D721Med (cell line): Measurements from ENCODE around the gene LLCFC1.

ENCODE experiments used
- DNase-seq: peaks from one replicate; pipeline ENCODE4 v3.0.0; 2011; ENCODE audit warnings: low spot score; ENCODE audit not compliant: insufficient read length
- FAIRE-seq: peaks from 2 replicates; lab custom pipeline; 2011; peaks lifted over from hg19 to GRCh38; lab: Jason Lieb, UNC
- TF ChIP-seq, protein P1 (sequence below): IDR thresholded peaks from 2 replicates; pipeline ENCODE4 v1.5.1; 2012; ENCODE audit warnings: mild to moderate bottlenecking, control low read depth; ENCODE audit not compliant: insufficient read depth; ENCODE audit errors: missing control alignments

Gene LLCFC1

DNA sequence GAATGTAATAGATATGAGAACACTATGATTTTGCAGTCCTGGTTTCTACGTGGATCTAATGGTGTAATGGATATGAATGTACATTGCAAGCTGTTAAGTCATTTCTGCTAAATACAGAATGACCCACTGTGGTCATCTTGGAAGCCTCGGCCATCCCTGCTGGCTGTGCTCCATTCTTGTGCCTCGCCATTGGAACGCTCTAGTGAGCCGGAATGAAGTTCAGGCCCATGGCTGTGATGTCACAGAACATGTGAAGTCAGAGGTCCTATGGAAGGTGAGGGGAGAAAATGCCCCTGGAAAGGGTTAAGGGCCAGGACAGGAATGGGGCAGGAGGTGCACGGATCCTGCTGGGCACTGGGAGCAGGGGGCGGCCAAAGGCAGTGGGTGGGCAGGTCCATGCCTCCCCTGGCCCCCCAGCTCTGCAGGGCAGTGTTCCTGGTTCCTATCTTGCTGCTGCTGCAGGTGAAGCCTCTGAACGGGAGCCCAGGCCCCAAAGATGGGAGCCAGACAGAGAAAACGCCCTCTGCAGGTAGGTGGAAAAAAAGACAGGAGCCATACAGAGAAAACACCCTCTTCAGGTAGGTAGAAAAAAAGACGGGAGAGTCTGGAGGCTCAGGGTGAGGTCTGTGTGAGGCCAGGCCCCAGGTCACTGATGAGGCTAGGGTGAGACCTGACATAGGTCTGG is at the start of gene LLCFC1:
Gene LLCFC1 (plus strand): TSS at position 259 of the 685 bp plus-strand sequence. CDS start 138 bp downstream, at position 397.
- TF ChIP-seq, protein P1, sequence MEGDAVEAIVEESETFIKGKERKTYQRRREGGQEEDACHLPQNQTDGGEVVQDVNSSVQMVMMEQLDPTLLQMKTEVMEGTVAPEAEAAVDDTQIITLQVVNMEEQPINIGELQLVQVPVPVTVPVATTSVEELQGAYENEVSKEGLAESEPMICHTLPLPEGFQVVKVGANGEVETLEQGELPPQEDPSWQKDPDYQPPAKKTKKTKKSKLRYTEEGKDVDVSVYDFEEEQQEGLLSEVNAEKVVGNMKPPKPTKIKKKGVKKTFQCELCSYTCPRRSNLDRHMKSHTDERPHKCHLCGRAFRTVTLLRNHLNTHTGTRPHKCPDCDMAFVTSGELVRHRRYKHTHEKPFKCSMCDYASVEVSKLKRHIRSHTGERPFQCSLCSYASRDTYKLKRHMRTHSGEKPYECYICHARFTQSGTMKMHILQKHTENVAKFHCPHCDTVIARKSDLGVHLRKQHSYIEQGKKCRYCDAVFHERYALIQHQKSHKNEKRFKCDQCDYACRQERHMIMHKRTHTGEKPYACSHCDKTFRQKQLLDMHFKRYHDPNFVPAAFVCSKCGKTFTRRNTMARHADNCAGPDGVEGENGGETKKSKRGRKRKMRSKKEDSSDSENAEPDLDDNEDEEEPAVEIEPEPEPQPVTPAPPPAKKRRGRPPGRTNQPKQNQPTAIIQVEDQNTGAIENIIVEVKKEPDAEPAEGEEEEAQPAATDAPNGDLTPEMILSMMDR, result no peak
- DNase-seq (no peak), FAIRE-seq (no peak)

DNA sequence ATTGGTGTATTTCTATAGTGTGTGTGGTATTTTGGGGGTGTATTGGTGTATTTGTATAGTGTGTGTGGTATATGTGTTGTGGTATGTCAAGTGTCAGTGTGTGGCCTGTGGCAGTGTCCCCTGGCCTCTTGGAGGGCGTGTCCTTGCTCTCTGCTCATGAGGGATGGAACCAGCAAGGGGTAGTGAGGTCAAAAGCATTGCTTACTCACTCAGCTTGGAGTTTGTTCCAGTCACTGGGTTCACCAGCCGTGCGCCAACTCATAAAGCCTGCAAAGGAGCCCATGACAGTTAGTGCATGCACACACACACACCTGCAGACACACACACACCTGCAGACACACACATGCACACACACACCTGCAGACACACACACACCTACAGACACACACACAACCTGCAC is 49.5 kb upstream of the LLCFC1 start:
- FAIRE-seq (no peak), DNase-seq (no peak)
- TF ChIP-seq, protein P1, result no peak

DNA sequence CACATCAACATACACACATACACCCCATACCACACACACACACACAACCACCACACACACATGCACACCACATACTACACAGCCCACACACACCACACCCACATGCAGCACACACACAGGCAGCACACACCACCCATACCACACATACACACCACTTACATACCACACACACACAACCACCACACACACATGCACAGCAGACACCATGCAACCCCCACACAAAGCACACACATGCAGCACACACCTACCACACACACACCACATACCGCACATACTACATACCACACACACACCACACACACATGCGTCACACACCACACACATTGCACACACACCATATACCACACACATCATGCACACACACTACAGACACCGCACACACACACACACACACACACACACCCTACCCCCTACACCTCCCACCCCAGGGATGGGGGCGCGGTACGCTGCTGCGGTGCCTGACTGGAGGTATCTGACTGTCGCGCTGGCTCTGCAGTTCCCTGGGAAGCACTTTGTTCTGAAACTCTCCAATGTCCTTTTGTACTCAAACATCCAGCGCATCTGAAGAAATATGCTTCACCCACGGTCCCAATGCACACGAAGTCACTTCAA is 48.3 kb upstream of the LLCFC1 start:
- DNase-seq (no peak), FAIRE-seq (no peak)
- TF ChIP-seq, protein P1, result no peak

DNA sequence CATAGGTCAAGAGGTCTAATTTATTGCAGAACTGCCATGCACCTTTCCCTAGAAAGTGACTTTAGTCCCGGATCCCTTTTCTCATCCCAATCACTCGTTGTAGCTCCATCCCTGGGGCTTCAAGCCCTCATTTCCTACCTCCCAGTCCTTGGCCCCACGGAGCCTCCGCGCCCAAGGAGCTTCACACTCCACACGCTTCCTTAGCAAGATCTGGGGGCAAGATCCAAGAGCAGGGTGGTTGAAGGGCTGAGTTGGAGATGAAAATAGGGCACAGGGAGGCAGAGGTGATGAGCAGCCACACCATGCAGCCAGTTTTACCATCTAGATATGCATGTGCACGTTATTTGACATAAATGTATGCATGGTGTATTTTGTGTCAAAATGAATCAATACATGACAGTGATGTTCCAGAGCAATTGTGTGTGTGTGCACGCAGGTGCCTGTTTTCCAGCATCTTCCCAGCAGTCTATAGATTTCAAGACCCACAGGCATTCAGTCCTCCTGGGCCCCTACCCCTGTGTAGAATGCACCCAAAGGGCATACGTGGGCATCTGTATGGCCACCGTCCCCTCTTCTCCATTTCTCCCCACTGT is 47.7 kb upstream of the LLCFC1 start:
- DNase-seq (no peak), FAIRE-seq (no peak)
- TF ChIP-seq, protein P1, result no peak

DNA sequence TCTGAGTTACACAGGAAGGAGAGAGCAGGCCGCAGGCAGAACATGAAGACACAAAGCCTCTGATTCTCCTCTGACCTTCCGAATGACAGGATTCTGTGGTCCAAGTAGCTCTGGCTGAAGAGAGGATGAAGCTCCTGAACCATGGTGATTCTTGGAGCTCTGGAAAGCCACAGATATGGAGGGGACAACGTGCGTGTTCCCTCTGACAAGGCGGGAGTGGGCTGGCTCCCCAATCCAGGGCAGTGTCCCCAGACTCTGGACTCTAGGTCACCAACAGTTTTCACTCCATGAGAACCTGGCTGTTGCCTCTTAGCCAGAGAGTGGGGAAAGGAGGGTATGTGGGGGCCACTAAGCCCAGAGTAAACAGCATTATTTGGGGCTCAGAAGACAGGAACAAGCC is 46.3 kb upstream of the LLCFC1 start:
- FAIRE-seq, result no peak
- TF ChIP-seq, protein P1, result no peak

DNA sequence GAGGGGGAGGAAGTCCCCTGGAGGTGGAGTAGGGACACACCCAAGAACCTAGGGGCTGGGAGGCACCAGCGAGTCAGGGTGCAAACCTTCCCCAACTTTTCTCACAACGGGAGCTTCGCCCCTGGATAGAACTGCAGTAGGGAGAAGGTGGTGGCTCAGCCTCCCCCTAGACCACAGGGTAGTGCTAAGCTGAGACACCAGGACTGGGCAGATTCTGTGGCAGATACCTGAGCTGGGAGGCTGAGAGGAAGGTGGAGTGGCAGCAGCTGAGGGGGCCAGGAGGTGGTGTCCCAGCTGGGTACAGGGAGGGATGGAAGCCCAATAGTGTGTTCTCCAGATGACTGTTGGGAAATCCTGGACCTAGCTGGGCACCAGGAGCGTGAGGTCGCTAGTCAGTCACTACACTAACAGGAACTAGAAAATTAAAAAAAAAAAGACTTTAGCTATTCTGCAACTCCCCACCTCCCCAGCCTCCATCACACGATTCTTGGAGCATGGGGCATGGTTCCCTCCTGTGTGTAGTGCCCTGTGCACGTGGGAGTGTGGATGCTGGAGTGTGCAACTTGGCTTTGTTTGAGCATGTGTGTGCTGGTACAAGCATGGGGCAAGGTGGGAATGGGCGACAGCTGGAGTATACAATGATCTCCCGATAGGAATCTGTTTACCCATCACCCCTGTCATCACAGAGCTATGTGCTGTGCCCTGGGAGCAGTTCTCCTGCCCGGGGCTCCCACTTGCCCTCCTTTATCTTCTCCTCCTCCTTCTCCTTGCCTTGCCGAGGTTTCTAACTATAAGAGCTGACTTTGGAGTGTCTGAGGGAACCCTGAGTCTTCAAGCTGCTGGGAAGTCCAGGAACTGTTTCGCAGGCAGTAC is 44.9 kb upstream of the LLCFC1 start:
- no peak for FAIRE-seq
- TF ChIP-seq, protein P1, result no peak
- DNase-seq, result no peak

More for the DNA sequence above, 46.3 kb upstream of the LLCFC1 start:
- no peak for DNase-seq
